OCI-LY7 (cell line): Measurements from ENCODE around the gene PKN1. TPM values are rescaled to one million over a fixed set of nuclear protein-coding genes. Genes with fewer than 3 reads are reported as not detected.
A peak's percentile ranks its signal among the peaks of the same experiment; 100 is the strongest.

Experiments used
- BruUV-seq: library from RNA; stranded (reverse); fragments of 400-500 nt; replicated peaks from 2 replicates; lab custom pipeline; 2021; lab: Mats Ljungman, UMichigan
- CTCF ChIA-PET: fragments of 300-600 bp; sonication (Branson Sonifier 250); formaldehyde crosslinking; loops from one replicate; lab custom pipeline; 2022; ENCODE audit warnings: antibody characterized with exemption; ENCODE audit not compliant: unreplicated experiment; lab: Charles Lee
- POLR2A ChIA-PET: fragments of 300-600 bp; sonication (Branson Sonifier 250); formaldehyde crosslinking; loops from one replicate; lab custom pipeline; 2022; ENCODE audit warnings: antibody characterized with exemption; lab: Charles Lee
- DNase-seq: peaks from one replicate; pipeline ENCODE4 v3.0.0-alpha.2; 2015; ENCODE audit warnings: low spot score
- H2AFZ ChIP-seq: fragments of 200-600 bp; sonication (generic), shearing (Covaris generic); 2 replicates; pipeline ENCODE4 v1.6.1; 2014; ENCODE audit warnings: mild to moderate bottlenecking, antibody characterized with exemption, low read length, moderate library complexity
- H3K27ac ChIP-seq: fragments of 200-600 bp; sonication (generic); 2 replicates; pipeline ENCODE4 v1.5.1; 2014; ENCODE audit warnings: mixed run types, low read depth, mild to moderate bottlenecking, moderate library complexity, low read length, inconsistent platforms; ENCODE audit not compliant: poor library complexity, severe bottlenecking
- H3K36me3 ChIP-seq: fragments of 200-600 bp; sonication (generic); 2 replicates; pipeline ENCODE4 v1.6.1; 2014; ENCODE audit warnings: mild to moderate bottlenecking, antibody characterized with exemption, low read length, moderate library complexity, mixed read lengths; ENCODE audit not compliant: insufficient read depth
- H3K4me1 ChIP-seq: fragments of 200-600 bp; sonication (generic); 2 replicates; pipeline ENCODE4 v1.5.1; 2014; ENCODE audit warnings: mild to moderate bottlenecking, low read length; ENCODE audit not compliant: insufficient read depth, poor library complexity, severe bottlenecking
- H3K4me2 ChIP-seq: fragments of 200-600 bp; sonication (generic); 2 replicates; pipeline ENCODE4 v1.6.1; 2014; ENCODE audit warnings: mild to moderate bottlenecking, low read length
- H3K4me3 ChIP-seq: fragments of 200-600 bp; sonication (generic); 2 replicates; pipeline ENCODE4 v1.5.1; 2014; ENCODE audit warnings: mild to moderate bottlenecking, low read depth, low read length; ENCODE audit not compliant: poor library complexity, severe bottlenecking
- H3K79me2 ChIP-seq: fragments of 200-600 bp; sonication (generic); 2 replicates; pipeline ENCODE4 v1.6.1; 2016; ENCODE audit warnings: low read depth, mild to moderate bottlenecking, low read length, moderate library complexity, mixed read lengths; ENCODE audit not compliant: insufficient read depth
- H3K9me2 ChIP-seq: fragments of 200-600 bp; sonication (generic); 2 replicates; pipeline ENCODE4 v1.6.1; 2016; ENCODE audit warnings: mild to moderate bottlenecking, low read length, mixed read lengths; ENCODE audit not compliant: insufficient read depth
- H3K9me3 ChIP-seq: fragments of 200-600 bp; sonication (generic); 2 replicates; pipeline ENCODE4 v1.6.1; 2014; ENCODE audit warnings: mild to moderate bottlenecking, mixed run types, low read length, mixed read lengths
- H4K20me1 ChIP-seq: fragments of 200-600 bp; sonication (generic); 2 replicates; pipeline ENCODE4 v1.6.1; 2014; ENCODE audit warnings: mild to moderate bottlenecking, antibody characterized with exemption, low read length, moderate library complexity, mixed read lengths; ENCODE audit not compliant: insufficient read depth
- CTCF ChIP-seq: fragments of 200-600 bp; sonication (generic); conservative IDR thresholded peaks from 2 replicates; pipeline ENCODE4 v1.5.1; 2014; ENCODE audit warnings: mild to moderate bottlenecking, antibody characterized with exemption, low read length, moderate library complexity, mixed read lengths
- EZH2phosphoT487 ChIP-seq: fragments of 200-600 bp; sonication (generic); IDR thresholded peaks from 2 replicates; pipeline ENCODE4 v1.6.1; 2018; ENCODE audit warnings: low read depth, borderline replicate concordance, mild to moderate bottlenecking, mixed run types, antibody characterized with exemption, low read length, moderate library complexity, mixed read lengths
- intact Hi-C: fragments of 100-400 bp; cut with micrococcal nuclease; formaldehyde crosslinking; loops from one replicate; pipeline ENCODE4 v1.10.0; 2022; ENCODE audit not compliant: unreplicated experiment
- total RNA-seq, 2 experiments: library from RNA; depleted of rRNA in 1 of 2; stranded (reverse); fragments of >200 nt in 1 of 2; shearing (Covaris generic) in 1 of 2; gene quantifications; 2 replicates each; pipeline ENCODE4 v1.2.3, GENCODE V29; 2014 to 2022

PKN1 gene
- total RNA-seq, 2 experiments from 2014 or later = 117 to 233 TPM

GRCh38 chr19:14495672-14496028 lies 62.5 kb downstream of the PKN1 start:
- POLR2A ChIA-PET = interaction anchor here (0.9 to 2.3 kb wide), 5 partner anchors 9 to 22 kb away, joined by 3 to 10 read pairs (median 3); partner anchors contain the start of gene DNAJB1
- Histone ChIP-seq H3K79me2 (no peaks in the 10 kb centered on the region), H2AFZ (peak overlapping the region; percentile 58; the same call in 1 of the 2 replicates), H4K20me1 (no peaks in the 10 kb centered on the region), H3K4me1 (peaks cover 19% of the 10 kb centered on the region), H3K36me3 (no peaks in the 10 kb centered on the region), H3K9me2 (no peaks in the 10 kb centered on the region), H3K4me3 (peak overlapping the region; percentile 72), H3K4me2 (peak overlapping the region; percentile 100), H3K9me3 (no peaks in the 10 kb centered on the region), H3K27ac (no peak overlapping the region)
- TF ChIP-seq CTCF (no peak), EZH2phosphoT487 (no peak)
- CTCF ChIA-PET = no interaction called here
- BruUV-seq = no TSS peak
- intact Hi-C loops = loop anchor here (1.0 kb wide), 1 partner anchor 22 kb away; no protein-coding TSS in a partner anchor
- DNase-seq = no peak

- no TSS peak for BruUV-seq
- Histone ChIP-seq H3K9me3 (no peaks in the 10 kb centered on the region), H3K36me3 (no peaks in the 10 kb centered on the region), H3K4me1 (peaks cover 19% of the 10 kb centered on the region), H4K20me1 (no peaks in the 10 kb centered on the region), H3K4me3 (peak within 1 kb of the TSS; percentile 72), H3K79me2 (no peaks in the 10 kb centered on the region), H2AFZ (peak within 1 kb of the TSS; percentile 58), H3K9me2 (no peaks in the 10 kb centered on the region), H3K27ac (no peak within 1 kb of the TSS), H3K4me2 (peak within 1 kb of the TSS; percentile 100)
- DNase-seq = peak; percentile 85
- TF ChIP-seq EZH2phosphoT487 (no peak), CTCF (no peak)
- POLR2A ChIA-PET = interaction anchor here (0.9 to 2.3 kb wide), 5 partner anchors 8 to 22 kb away, joined by 3 to 10 read pairs (median 3); partner anchors contain the start of gene DNAJB1
- intact Hi-C loops = no loop called here
- CTCF ChIA-PET = no interaction called here
These were observed 63.1 kb downstream of the PKN1 start, which contains the start of gene GIPC1 for GRCh38 chr19:14496029-14496833. Gene GIPC1 (minus strand): TSS chr19:14496127. CDS start chr19:14482976, 13,151 bp downstream.
